ENCODE measurements around the gene HAO1.

Gene HAO1

GRCh38 chr20:7868108-7868507 is 72.2 kb downstream of the HAO1 start:
- Histone ChIP-seq H3K4me3 (ENCODE audit: low read depth, low read length, poor library complexity, severe bottlenecking) (no peak overlapping the region), H3K4me1 (ENCODE audit: insufficient read depth, low read length, severe bottlenecking) (no peaks in the 10 kb centered on the region), H2AFZ (ENCODE audit: low read length) (no peak overlapping the region), H3F3A (ENCODE audit: insufficient read depth, low read length) (no peaks in the 10 kb centered on the region), H3K27ac (ENCODE audit: low read depth, low read length, poor library complexity, severe bottlenecking) (no peak overlapping the region), H3K9ac (ENCODE audit: low read length) (no peak overlapping the region), H4K20me1 (ENCODE audit: insufficient read depth, low read length) (no peaks in the 10 kb centered on the region), H3K9me2 (ENCODE audit: low read depth, low read length) (no peaks in the 10 kb centered on the region), H3K79me2 (ENCODE audit: insufficient read depth, low read length) (no peaks in the 10 kb centered on the region), H3K9me3 (ENCODE audit: low read length) (no peaks in the 10 kb centered on the region), H3K27me3 (ENCODE audit: insufficient read depth, low read length) (no peaks in the 10 kb centered on the region), H3K4me2 (ENCODE audit: low read length) (no peak overlapping the region), H3K36me3 (ENCODE audit: insufficient read depth, low read length) (no peaks in the 10 kb centered on the region)
- TF ChIP-seq EZH2 (IDR thresholded peaks at IDR 0.05; ENCODE audit: borderline replicate concordance, low read length) (no peak), CTCF (IDR thresholded peaks at IDR 0.05; ENCODE audit: low read length) (no peak)

- Histone ChIP-seq H3K4me3 (ENCODE audit: low read depth, low read length, poor library complexity, severe bottlenecking) (no peak overlapping the region), H4K20me1 (ENCODE audit: insufficient read depth, low read length) (no peaks in the 10 kb centered on the region), H3K27me3 (ENCODE audit: insufficient read depth, low read length) (no peaks in the 10 kb centered on the region), H2AFZ (ENCODE audit: low read length) (no peak overlapping the region), H3K79me2 (ENCODE audit: insufficient read depth, low read length) (no peaks in the 10 kb centered on the region), H3K9me3 (ENCODE audit: low read length) (no peaks in the 10 kb centered on the region), H3K27ac (ENCODE audit: low read depth, low read length, poor library complexity, severe bottlenecking) (no peak overlapping the region), H3K9me2 (ENCODE audit: low read depth, low read length) (no peaks in the 10 kb centered on the region), H3K4me2 (ENCODE audit: low read length) (no peak overlapping the region), H3F3A (ENCODE audit: insufficient read depth, low read length) (no peaks in the 10 kb centered on the region), H3K4me1 (ENCODE audit: insufficient read depth, low read length, severe bottlenecking) (no peaks in the 10 kb centered on the region), H3K9ac (ENCODE audit: low read length) (no peak overlapping the region), H3K36me3 (ENCODE audit: insufficient read depth, low read length) (no peaks in the 10 kb centered on the region)
- TF ChIP-seq CTCF (IDR thresholded peaks at IDR 0.05; ENCODE audit: low read length) (no peak), EZH2 (IDR thresholded peaks at IDR 0.05; ENCODE audit: borderline replicate concordance, low read length) (no peak)
Measured at GRCh38 chr20:7866285-7866684, 74.0 kb downstream of the HAO1 start.

GRCh38 chr20:7859356-7859802 is 80.9 kb downstream of the HAO1 start:
- no peaks in the 10 kb centered on the region for H3K36me3 ChIP-seq (ENCODE audit: insufficient read depth, low read length)
- H3K9me2 ChIP-seq (ENCODE audit: low read depth, low read length) = no peaks in the 10 kb centered on the region
- no peak overlapping the region for H2AFZ ChIP-seq (ENCODE audit: low read length)
- H3K4me2 ChIP-seq (ENCODE audit: low read length) = no peak overlapping the region
- no peaks in the 10 kb centered on the region for H3K4me1 ChIP-seq (ENCODE audit: insufficient read depth, low read length, severe bottlenecking)
- TF ChIP-seq EZH2 (IDR thresholded peaks at IDR 0.05; ENCODE audit: borderline replicate concordance, low read length) (no peak), CTCF (IDR thresholded peaks at IDR 0.05; ENCODE audit: low read length) (peak; percentile 82)
- no peaks in the 10 kb centered on the region for H3K27me3 ChIP-seq (ENCODE audit: insufficient read depth, low read length)
- no peaks in the 10 kb centered on the region for H3K9me3 ChIP-seq (ENCODE audit: low read length)
- H3K9ac ChIP-seq (ENCODE audit: low read length) = no peak overlapping the region
- H4K20me1 ChIP-seq (ENCODE audit: insufficient read depth, low read length) = no peaks in the 10 kb centered on the region
- H3F3A ChIP-seq (ENCODE audit: insufficient read depth, low read length) = no peaks in the 10 kb centered on the region
- H3K27ac ChIP-seq (ENCODE audit: low read depth, low read length, poor library complexity, severe bottlenecking) = no peak overlapping the region
- H3K4me3 ChIP-seq (ENCODE audit: low read depth, low read length, poor library complexity, severe bottlenecking) = no peak overlapping the region
- no peaks in the 10 kb centered on the region for H3K79me2 ChIP-seq (ENCODE audit: insufficient read depth, low read length)

Data from OCI-LY1 (cell line).